WTC11 (cell line): Measurements from ENCODE around the gene C12orf75.
"Not testable (repeated sequence)": the region's sequence is repeated elsewhere in the genome, so short reads cannot be mapped to it uniquely, and the experiment has no call there.

ENCODE experiments used
- CBFB ChIP-seq: sonication (generic); formaldehyde crosslinking; IDR thresholded peaks from 2 replicates; pipeline ENCODE4 v1.8.1; 2022; ENCODE audit warnings: mild to moderate bottlenecking, low read depth, missing genetic modification reagents
- ESRRA ChIP-seq: sonication (generic); formaldehyde crosslinking; IDR thresholded peaks from 2 replicates; pipeline ENCODE4 v1.8.1; 2022; ENCODE audit warnings: mild to moderate bottlenecking, missing genetic modification reagents, borderline replicate concordance
- FOXJ3 ChIP-seq: sonication (generic); formaldehyde crosslinking; IDR thresholded peaks from 2 replicates; pipeline ENCODE4 v1.9.0; 2021; ENCODE audit warnings: missing genetic modification reagents, mild to moderate bottlenecking, borderline replicate concordance
- JUN ChIP-seq: sonication (generic); formaldehyde crosslinking; IDR thresholded peaks from 2 replicates; pipeline ENCODE4 v1.8.0; 2023; ENCODE audit warnings: mild to moderate bottlenecking, missing genetic modification reagents
- NR3C1 ChIP-seq: sonication (generic); formaldehyde crosslinking; conservative IDR thresholded peaks from 2 replicates; pipeline ENCODE4 v1.8.1; 2023; ENCODE audit warnings: low read depth, mild to moderate bottlenecking, missing genetic modification reagents
- SP1 ChIP-seq: sonication (generic); formaldehyde crosslinking; conservative IDR thresholded peaks from 2 replicates; pipeline ENCODE4 v1.8.1; 2022; ENCODE audit warnings: missing genetic modification reagents
- ZNF232 ChIP-seq: sonication (generic); formaldehyde crosslinking; IDR thresholded peaks from 2 replicates; pipeline ENCODE4 v1.8.0; 2022; ENCODE audit warnings: mild to moderate bottlenecking, missing genetic modification reagents
- ZSCAN18 ChIP-seq: fragments of 250-450 bp; sonication (Bioruptor Pico); IDR thresholded peaks from 2 replicates; pipeline ENCODE4 v2.1.2; 2022; ENCODE audit warnings: mild to moderate bottlenecking, moderate library complexity
- TF ChIP-seq, protein P1 (sequence below): fragments of 200-600 bp; IDR thresholded peaks from 2 replicates; pipeline ENCODE4 v1.8.0; 2022; ENCODE audit warnings: antibody characterized with exemption
- TF ChIP-seq, protein P2 (sequence below): sonication (generic); formaldehyde crosslinking; IDR thresholded peaks from 2 replicates; pipeline ENCODE4 v1.8.0; 2022; ENCODE audit warnings: mild to moderate bottlenecking, missing genetic modification reagents

- TF ChIP-seq SP1 (CRISPR knock-in tag); NR3C1 (CRISPR knock-in tag); FOXJ3 (CRISPR knock-in tag); ZNF232 (CRISPR knock-in tag); CBFB (CRISPR knock-in tag); ESRRA (CRISPR knock-in tag); JUN; ZSCAN18: not testable (repeated sequence)
- TF ChIP-seq, protein P1, sequence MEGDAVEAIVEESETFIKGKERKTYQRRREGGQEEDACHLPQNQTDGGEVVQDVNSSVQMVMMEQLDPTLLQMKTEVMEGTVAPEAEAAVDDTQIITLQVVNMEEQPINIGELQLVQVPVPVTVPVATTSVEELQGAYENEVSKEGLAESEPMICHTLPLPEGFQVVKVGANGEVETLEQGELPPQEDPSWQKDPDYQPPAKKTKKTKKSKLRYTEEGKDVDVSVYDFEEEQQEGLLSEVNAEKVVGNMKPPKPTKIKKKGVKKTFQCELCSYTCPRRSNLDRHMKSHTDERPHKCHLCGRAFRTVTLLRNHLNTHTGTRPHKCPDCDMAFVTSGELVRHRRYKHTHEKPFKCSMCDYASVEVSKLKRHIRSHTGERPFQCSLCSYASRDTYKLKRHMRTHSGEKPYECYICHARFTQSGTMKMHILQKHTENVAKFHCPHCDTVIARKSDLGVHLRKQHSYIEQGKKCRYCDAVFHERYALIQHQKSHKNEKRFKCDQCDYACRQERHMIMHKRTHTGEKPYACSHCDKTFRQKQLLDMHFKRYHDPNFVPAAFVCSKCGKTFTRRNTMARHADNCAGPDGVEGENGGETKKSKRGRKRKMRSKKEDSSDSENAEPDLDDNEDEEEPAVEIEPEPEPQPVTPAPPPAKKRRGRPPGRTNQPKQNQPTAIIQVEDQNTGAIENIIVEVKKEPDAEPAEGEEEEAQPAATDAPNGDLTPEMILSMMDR = not testable (repeated sequence)
- TF ChIP-seq, protein P2, sequence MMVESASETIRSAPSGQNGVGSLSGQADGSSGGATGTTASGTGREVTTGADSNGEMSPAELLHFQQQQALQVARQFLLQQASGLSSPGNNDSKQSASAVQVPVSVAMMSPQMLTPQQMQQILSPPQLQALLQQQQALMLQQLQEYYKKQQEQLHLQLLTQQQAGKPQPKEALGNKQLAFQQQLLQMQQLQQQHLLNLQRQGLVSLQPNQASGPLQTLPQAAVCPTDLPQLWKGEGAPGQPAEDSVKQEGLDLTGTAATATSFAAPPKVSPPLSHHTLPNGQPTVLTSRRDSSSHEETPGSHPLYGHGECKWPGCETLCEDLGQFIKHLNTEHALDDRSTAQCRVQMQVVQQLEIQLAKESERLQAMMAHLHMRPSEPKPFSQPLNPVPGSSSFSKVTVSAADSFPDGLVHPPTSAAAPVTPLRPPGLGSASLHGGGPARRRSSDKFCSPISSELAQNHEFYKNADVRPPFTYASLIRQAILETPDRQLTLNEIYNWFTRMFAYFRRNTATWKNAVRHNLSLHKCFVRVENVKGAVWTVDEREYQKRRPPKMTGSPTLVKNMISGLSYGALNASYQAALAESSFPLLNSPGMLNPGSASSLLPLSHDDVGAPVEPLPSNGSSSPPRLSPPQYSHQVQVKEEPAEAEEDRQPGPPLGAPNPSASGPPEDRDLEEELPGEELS (CRISPR knock-in tag) = not testable (repeated sequence)
Measured at GRCh38 chr12:105302986-105303385, 27.5 kb upstream of the C12orf75 start.
